Fibroblast of skin of scalp (primary cell): ENCODE measurements around the gene CASP4. TPM values are rescaled to one million over a fixed set of nuclear protein-coding genes. Genes with fewer than 3 reads are reported as not detected.
"Not testable (repeated sequence)": the region's sequence is repeated elsewhere in the genome, so short reads cannot be mapped to it uniquely, and the experiment has no call there.

Experiments used
- DNase-seq: peaks from one replicate; pipeline ENCODE4 v3.0.0-alpha.2; 2013
- polyA plus RNA-seq, 2 experiments: library from polyadenylated mRNA; unstranded; fragments of 120-200 nt; gene quantifications; one replicate each; pipeline ENCODE4 v1.2.1, GENCODE V29; 2013; ENCODE audit not compliant: insufficient read length in 2 of 2

CASP4 gene
- polyA plus RNA-seq (2013, experiment 1 of 2; ENCODE audit: insufficient read length) = 24.3 TPM
- polyA plus RNA-seq (2013, experiment 2 of 2; ENCODE audit: insufficient read length) = 28.2 TPM

GRCh38 chr11:104968355-104968855, at the start of gene CASP4:
Gene CASP4, minus strand, starts transcription at chr11:104968574. Its CDS starts 49 bp downstream, at chr11:104968525.
- peak; percentile 82 for DNase-seq

GRCh38 chr11:105007463-105007862, 39.1 kb upstream of the CASP4 start:
- no peak for DNase-seq

- DNase-seq = no peak
These were observed 37.1 kb upstream of the CASP4 start for GRCh38 chr11:105005451-105005845.

- DNase-seq = no peak
These were observed 35.6 kb upstream of the CASP4 start for GRCh38 chr11:105004021-105004420.

GRCh38 chr11:105003151-105003550, 34.8 kb upstream of the CASP4 start:
- DNase-seq = no peak

GRCh38 chr11:105000797-105001196, 32.4 kb upstream of the CASP4 start:
- DNase-seq = no peak

- DNase-seq = peak; percentile 33
These were observed 31.8 kb upstream of the CASP4 start for GRCh38 chr11:105000167-105000566.

DNA sequence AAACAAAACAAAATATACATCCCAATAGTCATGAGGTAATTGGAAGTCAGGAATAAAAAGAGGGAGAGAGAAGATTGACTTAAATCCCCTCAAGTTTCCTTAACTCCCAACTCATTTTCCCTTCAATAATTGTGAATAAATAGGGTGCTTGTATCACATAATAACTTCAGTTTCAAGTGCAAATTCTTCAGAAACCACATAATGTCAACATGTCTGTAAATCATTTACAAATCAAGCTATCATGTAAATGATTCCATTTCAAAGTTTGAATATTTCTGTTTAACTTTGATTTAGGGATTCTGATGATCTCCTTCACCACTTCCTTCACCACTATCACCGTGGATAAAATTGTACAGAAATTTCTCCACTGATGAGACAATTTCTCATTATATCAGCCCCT, 31.3 kb upstream of the CASP4 start:
- no peak for DNase-seq

DNA sequence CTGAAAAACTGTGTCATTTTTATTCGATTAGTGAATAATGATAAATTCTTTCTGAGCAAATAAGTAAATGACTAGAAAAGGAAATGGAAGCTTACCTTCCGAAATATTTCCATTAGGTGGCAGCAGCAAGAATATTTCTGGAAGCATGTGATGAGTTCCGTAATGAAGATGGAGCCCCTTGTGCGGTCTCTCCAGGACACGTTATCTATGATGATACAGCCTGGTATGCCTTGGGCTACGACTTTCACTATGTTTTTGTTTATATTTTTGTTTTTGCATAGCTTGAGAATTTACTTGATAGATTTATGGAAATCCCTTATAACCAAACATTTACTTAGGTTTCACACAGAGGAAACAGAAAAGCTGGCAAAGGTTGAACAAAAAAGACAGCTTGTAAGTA, 28.9 kb upstream of the CASP4 start:
- no peak for DNase-seq

DNA sequence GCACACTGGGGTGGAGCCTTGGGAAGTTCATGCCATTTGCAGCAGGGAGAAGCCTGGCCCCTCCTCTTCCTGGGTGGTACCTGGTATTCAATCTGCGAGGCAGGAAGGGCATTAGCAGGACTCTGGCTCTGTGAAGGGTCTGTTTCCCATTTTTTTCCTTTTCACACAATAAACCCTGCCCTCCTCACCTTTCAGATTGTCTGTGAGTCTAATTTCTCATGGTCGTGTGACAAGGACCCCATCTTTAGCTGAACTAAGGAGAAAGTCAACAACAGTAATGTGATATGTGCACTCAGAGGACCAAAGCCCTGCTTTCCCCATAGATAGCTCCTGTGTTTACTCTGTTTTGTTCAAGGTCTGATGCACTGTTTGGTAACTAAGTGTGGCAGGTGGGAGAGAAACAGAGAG, 26.6 kb upstream of the CASP4 start:
- DNase-seq = no peak

GRCh38 chr11:104992781-104993180, 24.4 kb upstream of the CASP4 start:
- DNase-seq = no peak

- DNase-seq = no peak
These were observed 23.6 kb upstream of the CASP4 start for GRCh38 chr11:104991994-104992393.

- no peak for DNase-seq
These were observed 16.4 kb upstream of the CASP4 start for GRCh38 chr11:104984808-104985207.

GRCh38 chr11:104979839-104980238, 11.5 kb upstream of the CASP4 start:
- no peak for DNase-seq

GRCh38 chr11:104973616-104974015, 5.2 kb upstream of the CASP4 start:
- no peak for DNase-seq

DNA sequence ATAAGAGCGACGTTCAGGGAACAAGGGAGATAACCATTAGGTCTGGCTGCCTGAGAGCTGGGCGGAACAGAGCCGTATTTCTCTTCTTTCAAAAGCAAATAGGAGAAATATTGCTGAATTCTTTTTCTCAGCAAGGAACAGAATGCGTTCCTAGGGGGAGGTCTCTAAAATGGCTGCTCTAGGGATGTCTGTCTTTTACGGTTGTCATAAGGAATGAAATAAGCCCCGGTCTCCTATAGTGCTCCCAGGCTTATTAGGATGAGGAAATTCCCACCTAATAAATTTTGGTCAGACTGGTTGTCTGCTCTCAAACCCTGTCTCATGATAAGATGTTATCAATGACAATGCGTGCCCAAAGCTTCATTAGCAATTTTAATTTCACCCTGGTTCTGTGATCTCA, 4.5 kb upstream of the CASP4 start:
- DNase-seq = not testable (repeated sequence)

GRCh38 chr11:104970756-104971155, 2.4 kb upstream of the CASP4 start:
- no peak for DNase-seq

GRCh38 chr11:104968856-104969776, 742 bp upstream of the CASP4 start:
- DNase-seq = peak; percentile 25

DNA sequence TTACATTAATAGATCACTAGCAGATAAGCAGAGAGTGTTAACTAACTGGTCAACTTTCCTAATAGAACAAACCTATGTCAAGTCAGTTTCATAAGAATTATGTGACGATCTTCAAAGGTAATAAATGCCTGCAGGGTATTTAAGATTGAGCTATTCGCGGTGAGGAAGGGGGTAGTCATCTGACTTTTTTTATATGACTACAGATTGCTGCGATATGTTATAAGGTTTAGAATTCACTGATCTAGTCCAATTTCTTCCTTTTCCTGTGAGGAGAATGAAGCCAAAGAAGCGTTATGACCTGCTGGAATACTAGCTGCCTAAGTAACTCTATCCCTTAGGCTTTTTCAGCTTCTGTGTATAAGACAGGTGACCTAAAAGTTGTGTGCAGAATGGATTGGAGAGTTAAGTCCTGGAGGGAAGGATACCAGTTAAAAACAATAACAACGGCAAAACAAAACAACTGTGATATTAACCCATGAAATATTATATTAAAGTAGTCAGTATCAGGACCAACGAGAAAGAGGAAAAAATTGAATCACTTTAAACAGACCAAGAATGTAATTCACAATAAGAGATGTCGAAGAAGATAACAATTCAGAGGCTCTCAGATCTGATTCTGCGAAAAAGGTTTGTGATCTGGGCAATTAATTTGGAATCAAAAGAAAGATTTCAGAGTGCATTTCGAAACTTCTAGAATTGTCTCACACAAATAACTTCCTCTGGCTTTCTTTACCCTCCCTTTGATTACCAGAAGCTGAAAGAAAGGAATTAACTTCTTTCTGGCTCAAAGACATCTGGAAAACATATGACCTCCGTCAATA, 630 bp downstream of the CASP4 start:
- no peak for DNase-seq

DNA sequence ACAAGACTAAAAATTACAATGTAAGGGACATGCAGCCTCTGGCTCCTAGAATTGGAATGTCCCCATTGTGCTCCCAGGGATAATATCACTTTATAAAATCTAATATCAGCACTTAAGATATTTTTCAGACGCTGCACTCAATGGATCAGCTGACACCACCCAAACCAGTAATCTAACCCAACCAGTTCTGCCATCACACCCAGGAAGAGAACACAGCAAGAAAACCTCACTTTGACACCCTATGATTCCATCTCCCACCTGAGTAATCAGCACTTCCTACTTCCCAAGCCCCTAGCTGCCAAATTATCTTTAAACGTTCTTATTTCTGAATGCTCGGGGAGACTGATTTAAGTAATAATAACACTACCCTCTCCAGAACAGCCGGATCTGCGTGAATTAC, 2.6 kb downstream of the CASP4 start:
- no peak for DNase-seq

GRCh38 chr11:104964247-104964646, 4.1 kb downstream of the CASP4 start:
- DNase-seq = no peak

DNA sequence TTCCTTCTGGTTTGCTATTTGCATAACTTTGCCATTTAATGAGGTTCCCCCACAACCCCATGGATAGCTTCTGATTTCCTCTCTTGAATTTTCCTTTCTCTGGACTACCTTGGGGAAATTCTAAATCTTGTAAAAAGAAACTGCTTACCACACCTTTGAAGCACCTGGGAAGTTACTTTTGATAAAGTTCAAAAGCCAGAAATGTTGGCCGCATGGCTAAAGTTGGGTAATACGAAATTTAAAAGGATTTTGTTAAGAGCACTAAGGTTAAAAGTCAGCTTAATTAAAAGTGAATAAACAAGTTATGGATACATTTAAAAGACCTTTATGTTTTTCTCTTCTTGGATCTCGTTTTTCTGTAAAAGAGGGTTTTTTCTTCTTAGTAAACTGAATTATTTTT, 5.5 kb downstream of the CASP4 start:
- no peak for DNase-seq

DNA sequence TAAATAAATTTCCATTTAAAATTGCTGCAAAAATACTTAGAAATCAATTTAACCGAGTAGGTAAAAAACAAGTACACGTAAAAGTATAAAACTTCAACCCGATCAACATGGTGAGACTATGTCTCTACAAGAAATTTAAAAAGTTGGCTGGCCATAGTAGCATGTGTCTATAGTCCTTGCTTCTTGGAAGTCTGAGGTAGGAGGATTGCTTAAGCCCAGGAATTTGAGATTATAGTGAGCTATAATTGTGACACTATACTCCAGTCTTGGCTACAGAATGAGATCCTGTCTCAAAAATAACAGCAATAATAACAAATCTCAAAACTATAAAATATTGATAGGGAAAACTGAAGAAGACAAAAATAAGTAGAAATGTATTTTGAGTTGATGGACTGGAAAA, 11.1 kb downstream of the CASP4 start:
- DNase-seq = no peak
